Fibroblast of villous mesenchyme (primary cell): ENCODE measurements around the gene GET4. TPM values are rescaled to one million over a fixed set of nuclear protein-coding genes. Genes with fewer than 3 reads are reported as not detected.
"Not testable (repeated sequence)": the region's sequence is repeated elsewhere in the genome, so short reads cannot be mapped to it uniquely, and the experiment has no call there.

ENCODE experiments used
- DNase-seq: peaks from one replicate; pipeline ENCODE4 v3.0.0-alpha.2; 2010; ENCODE audit warnings: low read depth
- H3K4me3 ChIP-seq: 2 replicates; pipeline ENCODE4 v1.5.1; 2011; ENCODE audit warnings: low read depth, mild to moderate bottlenecking, low read length
- CTCF ChIP-seq: IDR thresholded peaks from 2 replicates; pipeline ENCODE4 v1.5.1; 2012; ENCODE audit warnings: low read depth, mild to moderate bottlenecking, low read length; ENCODE audit not compliant: insufficient read depth
- total RNA-seq: library from RNA; depleted of rRNA; stranded (reverse); fragments of >200 nt; gene quantifications from 2 replicates; pipeline ENCODE4 v1.2.3, GENCODE V29; 2012

GET4 gene
- total RNA-seq, 1 donor: 15.1 TPM

GRCh38 chr7:845731-846130, 30.6 kb upstream of the GET4 start:
- DNase-seq: no peak
- no peak for TF ChIP-seq CTCF
- no peak overlapping the region for H3K4me3 ChIP-seq

GRCh38 chr7:846958-847650, 29.2 kb upstream of the GET4 start:
- DNase-seq, H3K4me3 ChIP-seq: not testable (repeated sequence)

GRCh38 chr7:847728-848127, 28.6 kb upstream of the GET4 start:
- not testable (repeated sequence) for H3K4me3 ChIP-seq, DNase-seq

- TF ChIP-seq CTCF: no peak
- no peak for DNase-seq
Observed at GRCh38 chr7:849145-849544, 27.2 kb upstream of the GET4 start.

GRCh38 chr7:849781-850180, 26.6 kb upstream of the GET4 start:
- H3K4me3 ChIP-seq: no peak overlapping the region
- no peak for DNase-seq
- TF ChIP-seq CTCF: no peak

More at GRCh38 chr7:849145-849544, 27.2 kb upstream of the GET4 start:
- H3K4me3 ChIP-seq: no peak overlapping the region

- DNase-seq: no peak
- no peak for TF ChIP-seq CTCF
- H3K4me3 ChIP-seq: no peak overlapping the region
Observed at GRCh38 chr7:851204-851603, 25.1 kb upstream of the GET4 start.

GRCh38 chr7:853366-854117, 22.8 kb upstream of the GET4 start:
- no peak for DNase-seq
- H3K4me3 ChIP-seq: no peak overlapping the region
- no peak for TF ChIP-seq CTCF

GRCh38 chr7:854118-854775, 22.1 kb upstream of the GET4 start:
- DNase-seq: no peak
- no peak for TF ChIP-seq CTCF
- H3K4me3 ChIP-seq: no peak overlapping the region
